Endometrium (tissue), 2 donors: ENCODE data around the gene IGF1R.

Experiments used
- FAIRE-seq: peaks from 2 replicates; lab custom pipeline; 2012; peaks lifted over from hg19 to GRCh38; lab: Jason Lieb, UNC
- donor health status: control.
- donor health status: control.

Gene IGF1R

DNA sequence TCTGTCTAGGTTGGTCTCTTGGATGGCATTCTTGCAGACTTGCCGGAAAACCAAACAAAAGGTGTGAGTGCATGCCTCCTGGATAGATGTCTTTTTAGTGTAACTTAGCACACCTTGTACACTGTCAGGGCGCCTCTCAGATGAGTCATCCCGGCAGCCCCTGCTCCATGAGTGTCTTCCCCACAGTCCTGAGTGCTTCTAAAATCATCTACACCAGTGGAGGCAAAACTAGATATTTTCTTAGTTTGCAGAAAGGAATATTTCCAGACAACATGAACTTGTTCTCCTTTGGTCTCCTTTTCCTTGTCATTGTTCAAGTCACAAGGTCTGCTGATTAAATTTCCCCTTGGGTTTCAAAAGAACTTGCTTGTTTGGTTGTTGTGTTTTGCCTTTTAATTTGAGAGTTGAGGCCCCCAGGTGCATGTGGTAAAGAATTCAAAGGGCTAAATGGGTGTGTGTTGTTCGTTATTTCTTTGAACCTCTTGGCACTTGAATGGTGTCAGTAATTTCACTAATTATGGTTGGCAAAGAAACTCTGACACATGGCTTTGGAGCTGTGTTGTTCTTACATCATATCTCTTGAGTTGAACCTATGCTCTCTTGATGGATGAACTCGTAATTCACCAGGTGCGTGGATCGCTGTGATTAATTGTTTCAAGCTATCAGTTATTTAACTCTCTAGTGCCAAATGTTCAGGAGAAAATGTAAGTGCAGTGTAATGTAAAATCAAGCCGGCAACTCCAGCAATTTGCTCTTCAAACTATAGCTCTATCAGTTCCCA lies 98.2 kb downstream of the IGF1R start:
- FAIRE-seq = no peak

DNA sequence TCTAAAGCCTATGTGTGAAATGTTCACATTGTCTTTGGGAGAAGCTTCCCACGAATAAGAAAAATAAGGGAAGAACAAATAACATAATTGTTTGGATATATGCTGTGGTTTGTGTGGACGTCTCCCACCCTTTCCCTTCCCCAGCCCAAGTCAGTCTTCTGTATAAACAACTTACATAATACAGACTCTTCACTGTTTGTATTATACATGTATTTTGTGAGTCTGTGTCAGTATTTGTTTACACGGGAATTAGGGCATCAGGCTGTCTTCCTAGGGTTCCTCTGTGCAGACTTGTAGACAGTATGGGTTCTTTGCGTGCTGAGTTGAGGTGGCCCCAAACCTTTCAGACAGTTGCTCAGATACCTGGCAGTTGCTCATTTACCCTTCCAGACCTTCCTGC lies 103.4 kb downstream of the IGF1R start:
- no peak for FAIRE-seq

DNA sequence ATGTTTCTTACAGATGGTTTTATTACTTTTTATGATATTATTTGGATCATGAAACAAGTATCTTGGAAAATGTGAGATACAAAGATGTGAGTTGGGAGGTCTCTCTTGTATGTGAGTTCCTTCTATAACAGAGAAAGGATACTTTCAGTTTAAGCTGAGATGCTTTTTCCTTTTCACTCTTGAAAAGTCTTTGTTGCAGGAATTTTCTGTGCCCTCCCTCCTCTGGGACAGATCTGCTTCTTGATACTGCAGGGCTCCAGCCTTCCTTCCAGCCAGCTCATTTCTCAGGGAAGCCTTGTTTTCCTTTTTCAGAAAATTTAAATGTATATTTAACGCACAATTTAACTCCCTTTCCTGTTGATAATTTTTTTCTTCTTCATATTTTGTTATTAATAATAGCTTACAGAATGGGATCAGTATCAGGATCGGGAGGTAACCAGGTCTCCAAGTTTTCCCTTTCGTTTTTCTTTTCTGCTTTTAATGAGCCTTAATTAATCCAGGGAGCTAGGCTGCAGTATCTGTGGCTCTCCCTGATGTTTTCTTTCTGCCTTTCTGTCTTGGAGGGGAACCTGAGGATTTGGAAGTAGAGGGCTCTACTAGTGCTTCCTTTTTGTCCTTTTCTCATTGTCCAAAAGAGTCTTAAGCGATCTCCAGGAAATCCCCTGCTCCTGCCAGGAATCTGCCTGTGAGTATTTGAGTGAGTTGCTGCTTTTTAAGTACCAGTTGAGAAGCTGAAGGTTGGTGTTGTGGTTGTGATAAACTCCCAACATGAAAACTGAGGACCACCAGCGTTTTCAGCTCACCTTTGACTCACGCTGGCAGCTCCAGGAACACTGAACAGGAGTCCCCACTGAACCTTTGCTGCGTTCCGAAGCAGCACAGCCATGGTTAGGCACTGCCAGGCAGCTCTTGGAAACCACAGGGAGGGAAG lies 105.7 kb downstream of the IGF1R start:
- FAIRE-seq = peak; percentile 31

DNA sequence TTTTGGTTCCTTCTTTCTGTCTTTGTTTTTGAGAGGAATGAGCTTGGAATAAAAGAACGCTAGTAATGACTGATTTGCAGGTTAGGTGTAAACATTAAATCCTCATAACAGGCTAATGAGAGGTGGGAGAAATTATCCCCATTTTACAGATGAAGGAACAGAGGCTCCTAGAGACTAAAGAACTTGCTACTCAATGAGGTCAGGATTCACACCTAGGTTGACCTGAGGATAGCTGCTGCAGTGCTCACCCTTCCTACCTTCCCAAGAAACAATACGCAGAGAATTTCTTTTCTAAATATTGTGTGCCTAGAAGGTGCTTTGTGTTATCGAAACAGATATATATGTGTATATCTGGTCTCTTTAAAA lies 106.3 kb downstream of the IGF1R start:
- FAIRE-seq = no peak

DNA sequence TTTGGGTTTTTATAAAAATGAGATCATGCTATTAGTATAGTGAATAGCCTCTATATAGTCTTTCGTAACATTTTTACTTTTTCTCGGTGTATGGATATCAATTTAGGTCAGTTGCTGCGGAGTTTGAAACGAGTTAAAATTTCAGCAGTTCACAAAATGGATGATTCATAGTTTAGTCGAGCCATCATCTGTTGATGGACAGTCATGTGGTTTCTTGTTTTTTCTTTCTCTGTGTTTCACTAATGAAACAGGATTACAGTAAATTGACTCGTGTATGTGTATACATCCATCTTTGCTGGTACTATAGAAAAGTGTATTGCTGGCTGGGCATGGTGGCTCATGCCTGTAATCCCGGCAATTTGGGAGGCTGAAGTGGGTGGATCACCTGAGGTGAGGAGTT lies 106.8 kb downstream of the IGF1R start:
- no peak for FAIRE-seq

DNA sequence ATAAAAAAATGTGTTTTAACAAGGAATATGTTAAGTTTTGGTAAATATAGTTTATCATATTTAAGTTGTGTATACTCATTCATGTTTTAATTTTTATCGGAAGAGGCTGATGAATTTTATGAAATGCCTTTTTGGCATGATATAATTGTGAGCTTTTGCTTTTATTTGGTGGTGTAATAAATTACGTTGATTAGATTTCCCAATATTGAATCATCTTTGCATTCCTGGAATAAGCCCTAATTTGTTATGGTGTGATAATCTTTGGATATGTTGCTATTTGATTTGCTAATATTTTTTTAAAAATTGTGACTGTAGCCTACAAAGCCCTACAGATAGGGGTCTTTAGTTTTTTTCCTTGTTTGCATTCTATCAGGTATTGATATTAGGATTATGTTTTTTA lies 107.4 kb downstream of the IGF1R start:
- no peak for FAIRE-seq

DNA sequence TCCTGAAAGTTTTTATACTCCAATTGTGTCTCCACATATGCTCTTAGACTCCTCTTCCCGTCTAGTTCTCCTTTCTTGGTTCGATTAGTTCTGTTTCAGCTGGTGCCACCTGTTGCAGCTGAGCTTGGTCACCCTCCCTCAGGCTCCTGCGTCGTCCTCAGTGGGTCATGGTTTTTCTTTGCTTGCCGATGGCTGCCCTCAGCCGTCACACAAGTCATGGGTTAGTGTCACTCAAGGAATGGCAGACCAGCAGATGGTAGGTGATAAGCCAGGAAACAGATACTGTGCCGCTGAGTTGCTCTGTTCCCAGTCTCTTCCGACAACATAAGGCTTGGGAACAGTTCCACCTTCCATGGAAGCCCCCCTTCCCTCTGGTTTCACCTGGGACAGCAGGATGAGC lies 109.9 kb downstream of the IGF1R start:
- FAIRE-seq = no peak

DNA sequence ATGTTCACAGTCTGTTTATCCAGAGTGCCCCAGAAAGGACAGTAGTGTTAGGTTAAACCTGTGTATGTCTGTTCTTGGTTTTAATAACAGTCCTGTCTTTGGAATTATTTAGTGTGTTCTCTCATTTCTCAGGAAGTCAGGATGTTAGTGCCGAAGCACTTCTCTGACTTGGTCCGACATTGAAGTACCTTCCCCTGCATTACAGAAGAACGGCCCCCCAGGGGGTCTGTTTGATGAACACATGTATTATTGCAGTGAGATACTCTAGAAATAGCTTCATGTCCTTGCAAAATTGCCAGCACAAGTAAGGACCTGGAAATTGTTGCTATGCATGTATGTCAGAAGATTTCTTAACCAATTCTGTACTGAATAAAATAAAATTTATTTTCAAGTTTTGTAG lies 110.9 kb downstream of the IGF1R start:
- FAIRE-seq = no peak

DNA sequence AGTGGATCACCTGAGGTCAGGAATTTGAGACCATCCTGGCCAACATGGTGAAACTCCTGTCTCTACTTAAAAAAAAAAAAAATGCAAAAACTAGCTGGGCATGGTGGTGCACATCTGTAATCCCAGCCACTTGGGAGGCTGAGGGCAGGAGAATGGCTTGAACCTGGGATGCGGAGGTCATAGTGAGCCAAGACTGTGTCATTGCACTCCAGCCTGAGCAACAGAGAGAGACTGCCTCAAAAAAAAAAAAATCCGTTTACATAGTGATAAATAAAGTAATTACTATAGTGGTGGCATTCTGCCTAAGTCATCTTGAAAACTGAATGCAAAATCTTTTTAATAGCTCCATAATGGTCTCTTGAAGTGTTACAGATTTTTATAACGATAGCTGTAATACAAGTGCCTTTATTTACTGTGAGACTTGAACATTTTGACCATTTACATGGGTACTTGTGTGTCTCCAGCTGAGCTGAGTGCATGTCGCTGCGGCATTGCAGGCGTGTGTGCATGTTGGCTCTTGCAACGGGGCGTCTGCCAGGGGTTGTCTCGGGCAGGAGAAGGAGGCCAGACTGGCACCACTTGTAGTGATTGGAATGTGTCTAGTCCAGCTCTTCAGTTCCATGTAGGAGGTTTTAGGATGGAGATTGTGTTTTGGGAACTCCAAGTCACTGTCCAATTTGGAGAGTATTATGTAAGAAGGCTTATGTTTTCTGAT lies 111.9 kb downstream of the IGF1R start:
- no peak for FAIRE-seq

DNA sequence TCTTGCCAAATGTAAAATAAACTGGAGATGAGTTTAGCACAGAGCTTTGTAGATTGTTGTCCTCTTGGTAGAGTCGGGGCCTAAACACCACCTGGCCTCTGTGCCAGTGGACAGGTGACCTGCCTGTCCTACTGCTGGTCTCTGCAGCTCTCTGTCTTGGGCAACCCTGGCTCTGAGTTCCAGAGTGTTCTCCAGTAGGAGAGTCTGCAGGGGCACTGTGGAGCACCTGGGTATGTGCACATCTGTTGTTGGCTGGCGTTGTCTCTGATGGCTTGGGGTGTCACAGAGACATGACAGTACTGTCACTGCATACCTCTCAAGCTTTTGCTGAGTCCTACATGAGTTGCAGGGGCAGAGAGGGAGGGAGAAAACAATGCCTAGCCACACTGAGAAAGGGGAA lies 112.6 kb downstream of the IGF1R start:
- no peak for FAIRE-seq

DNA sequence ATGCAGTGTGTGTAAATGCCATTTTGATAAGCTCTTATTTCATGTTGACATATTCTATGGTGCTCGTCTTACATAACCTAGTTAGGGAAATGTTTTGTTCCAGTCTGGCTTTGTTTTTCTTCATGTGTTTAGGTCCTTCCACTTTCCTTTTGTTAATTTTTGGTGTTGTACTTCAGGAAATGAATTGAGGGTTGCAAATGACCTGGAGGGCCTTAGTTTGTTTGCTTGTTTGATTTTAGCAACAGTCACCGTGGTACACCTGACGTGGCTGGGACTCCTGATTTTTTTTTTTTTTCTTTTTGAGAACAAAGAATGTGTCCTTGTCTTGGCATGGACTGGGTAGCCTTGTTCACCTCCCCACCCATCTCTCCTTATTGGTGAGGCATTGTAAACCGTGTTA lies 114.8 kb downstream of the IGF1R start:
- FAIRE-seq = no peak

DNA sequence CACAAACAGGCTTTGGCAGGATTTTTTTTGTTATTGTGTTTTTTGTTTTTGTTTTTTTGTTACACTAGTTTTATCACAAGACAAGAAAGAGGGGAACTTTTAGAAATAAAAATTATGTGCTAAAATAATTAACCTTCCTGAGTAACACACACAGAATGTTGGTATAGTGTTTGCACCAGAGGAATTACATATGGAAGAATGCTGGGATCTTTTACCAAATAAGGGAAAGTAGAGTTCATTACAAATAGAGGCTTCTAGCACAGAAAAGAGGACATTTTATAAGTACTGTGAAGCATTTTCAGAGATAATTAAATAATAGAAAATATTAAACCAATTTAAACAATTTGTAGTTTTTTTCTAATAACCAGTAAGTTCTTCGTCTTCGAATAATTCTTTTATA lies 116.0 kb downstream of the IGF1R start:
- FAIRE-seq = no peak

DNA sequence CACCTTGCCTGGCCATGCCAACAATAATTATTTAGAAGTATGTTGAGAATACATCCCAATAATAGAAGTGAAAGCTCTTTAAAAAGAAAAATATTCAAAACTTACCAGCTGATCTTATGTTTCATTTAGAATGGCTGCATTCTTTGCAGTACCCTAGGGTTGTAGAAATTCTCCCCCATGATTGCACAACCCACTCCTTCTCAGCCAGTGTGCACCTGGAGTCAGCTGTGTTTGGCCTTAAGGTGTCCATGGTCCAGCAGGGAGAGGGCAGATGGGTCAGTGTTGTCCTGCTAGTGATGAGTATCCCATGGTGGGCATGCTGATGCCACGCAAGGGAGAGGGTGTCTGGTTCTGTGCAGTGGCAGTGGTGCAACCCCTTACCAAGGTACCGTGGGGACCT lies 117.3 kb downstream of the IGF1R start:
- no peak for FAIRE-seq

DNA sequence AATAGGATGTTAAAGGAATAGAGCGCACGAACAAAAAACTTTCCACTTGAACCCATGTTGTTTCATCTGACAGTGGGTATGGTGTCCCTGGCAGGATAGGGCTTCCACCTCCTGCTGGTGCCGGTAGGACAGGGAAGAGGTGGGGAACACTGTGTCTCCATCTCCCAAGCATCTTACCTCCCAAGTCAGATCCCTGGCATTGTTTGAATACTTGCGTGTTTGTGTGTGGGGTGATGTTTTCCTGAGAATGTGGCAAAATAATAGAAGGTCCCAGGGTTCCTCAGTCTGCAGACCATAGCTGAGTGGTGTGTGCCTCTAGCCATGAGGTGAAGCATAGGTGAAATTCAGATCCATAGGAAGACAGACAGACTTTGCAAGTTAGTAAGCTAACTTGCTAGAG lies 119.4 kb downstream of the IGF1R start:
- no peak for FAIRE-seq

DNA sequence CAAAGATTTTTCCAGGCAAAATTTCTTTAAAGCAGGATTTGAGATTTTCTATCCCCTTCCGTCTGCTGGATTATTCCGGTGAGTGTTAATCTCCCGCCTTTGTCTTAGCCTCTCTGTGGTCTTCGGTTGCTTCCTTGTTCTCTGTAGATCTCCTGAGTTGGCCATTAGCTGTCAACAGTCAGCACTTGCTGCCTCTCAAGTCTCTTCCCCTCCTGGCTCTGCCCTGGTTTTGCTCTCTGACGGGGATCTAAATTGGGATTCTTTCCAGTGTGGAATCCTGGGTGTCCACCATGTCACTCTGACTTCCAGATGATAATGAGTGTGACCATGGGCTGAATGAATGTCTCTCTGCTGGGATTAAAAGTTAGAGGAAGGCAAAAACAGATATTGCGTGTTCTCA lies 121.5 kb downstream of the IGF1R start:
- FAIRE-seq = no peak

DNA sequence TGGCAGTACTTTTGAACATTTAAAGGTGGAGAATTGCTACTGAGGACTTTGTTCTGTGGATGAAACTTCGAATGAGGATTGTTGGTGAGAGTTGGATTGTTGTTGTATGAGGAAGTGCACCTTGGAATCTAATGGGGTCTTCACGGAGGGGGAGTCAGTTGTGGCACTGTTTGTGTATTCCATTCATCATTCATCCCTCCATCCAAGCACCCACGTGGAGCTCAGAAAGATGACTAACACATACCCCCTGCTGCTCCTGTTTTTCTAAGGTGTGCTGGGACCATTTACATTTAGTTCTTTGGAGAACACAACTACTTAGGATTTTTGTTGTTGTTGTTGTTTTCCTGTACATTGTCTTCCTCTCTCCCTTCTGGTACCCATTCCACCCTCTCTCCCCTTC lies 122.6 kb downstream of the IGF1R start:
- no peak for FAIRE-seq

DNA sequence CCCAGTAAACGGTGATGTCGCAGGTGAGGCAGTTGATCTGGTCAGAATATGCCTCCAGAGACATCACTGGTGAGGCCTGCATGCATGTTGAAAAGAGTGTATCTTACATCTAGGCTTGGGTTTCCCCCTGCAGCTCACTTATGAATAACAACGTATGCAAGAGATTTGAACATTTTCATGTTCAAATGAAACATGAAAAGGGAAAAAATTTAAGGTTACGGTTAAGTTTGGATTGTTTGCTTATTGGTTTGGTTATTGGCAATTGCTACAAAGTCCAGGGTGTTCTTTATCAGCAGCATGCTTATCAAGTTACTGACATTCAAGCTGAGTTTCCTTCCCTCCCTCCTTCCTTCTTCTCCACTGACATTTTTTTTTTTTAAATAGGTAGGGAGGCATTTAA lies 123.2 kb downstream of the IGF1R start:
- no peak for FAIRE-seq

DNA sequence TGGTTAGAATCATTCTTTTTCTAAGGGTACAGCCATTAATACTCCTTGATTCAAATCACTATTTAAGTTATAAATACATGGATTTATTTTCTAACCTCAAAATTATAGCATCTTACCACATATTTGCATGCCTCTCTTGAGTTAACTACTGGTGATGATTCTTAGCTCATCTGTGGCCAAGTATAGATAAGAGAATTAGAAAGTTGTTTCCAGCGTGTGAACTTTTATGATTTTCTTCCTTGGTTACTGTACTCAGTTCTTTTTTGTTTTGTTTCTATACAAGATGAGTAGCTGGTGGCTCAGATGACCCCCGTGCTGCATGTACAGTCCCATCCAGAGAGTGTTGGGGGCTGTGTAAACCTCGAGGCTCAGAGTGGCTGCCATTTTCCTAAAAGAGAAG lies 124.6 kb downstream of the IGF1R start:
- no peak for FAIRE-seq

DNA sequence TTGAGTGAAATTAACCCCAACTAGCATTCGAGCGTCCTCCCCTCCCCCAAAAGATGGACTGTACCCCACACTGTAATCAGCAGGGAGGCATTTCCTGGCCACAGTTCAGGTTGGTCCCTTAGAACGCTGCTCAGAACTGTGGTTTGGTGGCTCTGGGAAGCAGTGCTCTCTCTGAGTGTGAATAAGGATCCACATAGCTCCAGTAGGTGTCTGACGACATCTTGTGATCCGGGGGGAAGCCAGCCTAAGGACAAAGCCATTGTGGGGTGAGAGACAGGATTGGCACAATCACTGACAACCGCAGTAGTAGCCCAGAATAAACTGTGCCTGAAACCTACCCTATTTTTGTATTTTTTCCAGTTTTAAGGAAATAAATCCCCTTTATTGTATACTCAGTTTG lies 125.3 kb downstream of the IGF1R start:
- FAIRE-seq = no peak

DNA sequence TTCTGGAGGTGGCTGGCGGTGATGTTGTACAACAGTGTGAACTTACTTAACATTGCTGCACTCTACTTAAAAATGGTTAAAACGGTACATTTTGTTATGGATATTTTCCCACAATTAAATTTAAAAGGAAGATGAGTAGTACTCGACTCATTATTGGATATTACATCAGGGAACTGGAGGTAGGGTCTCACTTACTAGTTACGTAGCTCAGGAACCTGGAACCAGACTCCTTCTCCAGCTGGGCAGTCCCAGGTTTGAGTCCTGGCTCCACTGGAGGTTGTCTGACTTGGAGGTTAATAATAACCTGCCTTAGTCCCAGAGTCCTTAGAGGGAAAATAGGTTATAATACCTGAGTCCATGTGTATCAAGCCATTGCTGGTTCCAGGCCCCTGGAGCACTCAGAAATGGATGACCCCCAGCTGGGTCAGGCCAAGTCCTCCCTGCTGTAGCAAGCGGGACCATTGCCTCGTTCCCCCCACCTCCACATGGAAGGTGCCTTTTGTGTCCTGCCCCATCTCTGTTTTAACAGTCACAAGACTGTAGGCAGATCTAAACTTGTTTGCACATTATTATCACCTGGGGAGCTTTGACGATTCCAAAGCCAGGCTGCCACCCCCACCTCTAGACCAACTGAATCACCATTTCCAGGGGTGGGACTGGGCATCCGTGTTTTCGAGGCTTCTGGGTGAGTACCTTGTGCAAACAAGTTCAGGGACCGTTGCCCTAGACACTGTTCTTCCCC lies 126.6 kb downstream of the IGF1R start:
- FAIRE-seq = no peak

DNA sequence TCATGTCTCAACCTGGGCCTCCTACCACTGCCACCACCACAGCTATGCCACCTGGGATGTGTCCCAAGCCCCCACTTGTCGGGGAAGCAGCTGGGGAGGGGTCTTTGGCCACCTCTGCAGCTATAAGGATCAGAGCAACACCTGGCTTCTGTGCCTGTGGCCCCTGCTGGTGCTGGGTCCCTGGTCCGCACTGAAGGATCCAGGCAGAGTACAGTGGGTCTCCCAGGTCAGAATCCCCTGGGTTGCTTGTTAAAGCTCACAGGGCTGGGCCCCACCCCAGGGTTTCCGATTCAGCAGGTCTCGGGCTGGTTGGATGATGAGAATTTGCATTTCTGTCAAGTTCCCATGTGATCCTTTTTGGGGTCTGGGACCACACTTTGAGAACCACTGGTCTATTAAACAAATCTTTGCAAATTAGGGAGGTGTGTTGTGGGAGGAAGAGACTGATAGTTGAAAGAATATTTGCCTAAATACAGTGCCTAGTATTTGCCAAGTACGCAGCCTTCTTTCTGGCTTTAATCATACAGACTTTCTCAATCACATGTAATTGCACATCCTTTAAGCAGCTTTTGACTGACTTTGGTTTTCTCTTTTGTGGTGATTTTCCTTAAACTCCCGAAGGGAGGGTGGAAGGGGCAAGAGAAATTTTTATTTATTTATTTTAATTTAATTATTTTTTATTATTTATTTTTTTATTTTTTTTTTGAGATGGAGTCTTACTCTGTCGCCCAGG lies 127.3 kb downstream of the IGF1R start:
- no peak for FAIRE-seq
